K562 (cell line): ENCODE data around the gene OXT. TPM values are rescaled to one million over a fixed set of nuclear protein-coding genes. Genes with fewer than 3 reads are reported as not detected.

ENCODE experiments used
- ATF2 ChIP-seq: sonication (generic); formaldehyde crosslinking; IDR thresholded peaks from 2 replicates; pipeline ENCODE4 v1.8.1; 2022; ENCODE audit warnings: missing genetic modification reagents
- CBFA2T2 ChIP-seq: fragments of 450-650 bp; conservative IDR thresholded peaks from 2 replicates; pipeline ENCODE4 v1.6.1; 2017; ENCODE audit warnings: mild to moderate bottlenecking
- CBFA2T3 ChIP-seq: fragments of 450-650 bp; IDR thresholded peaks from 2 replicates; pipeline ENCODE4 v1.6.1; 2017
- CREB3L1 ChIP-seq: fragments of 450-650 bp; IDR thresholded peaks from 2 replicates; pipeline ENCODE4 v1.6.1; 2014; ENCODE audit warnings: low read depth, mild to moderate bottlenecking, moderate library complexity, borderline replicate concordance
- ELF1 ChIP-seq: fragments of 200-800 bp; sonication (Bioruptor generic); IDR thresholded peaks from 2 replicates; pipeline ENCODE4 v1.6.1; 2016; ENCODE audit warnings: missing genetic modification characterization, missing compliant biosample characterization
- FOXA3 ChIP-seq, 2 experiments: fragments of 450-650 bp in 1 of 2; sonication (generic) in 1 of 2; formaldehyde crosslinking; IDR thresholded peaks in 1 of 2; conservative IDR thresholded peaks in 1 of 2; 2 replicates each; pipeline versions ENCODE4 v1.4.0 to v1.8.0; 2020 to 2022; ENCODE audit warnings: mild to moderate bottlenecking in 2 of 2, missing genetic modification reagents in 1 of 2
- FOXP4 ChIP-seq: sonication (generic); formaldehyde crosslinking; IDR thresholded peaks from 2 replicates; pipeline ENCODE4 v1.8.0; 2022; ENCODE audit warnings: mild to moderate bottlenecking, missing genetic modification reagents, borderline replicate concordance
- KDM2B ChIP-seq: fragments of 250-450 bp; sonication (Bioruptor Pico); IDR thresholded peaks from 2 replicates; pipeline ENCODE4 v1.8.0; 2021; ENCODE audit warnings: mild to moderate bottlenecking, moderate library complexity
- KLF10 ChIP-seq: fragments of 250-450 bp; sonication (Bioruptor Pico); IDR thresholded peaks from 2 replicates; pipeline ENCODE4 v1.6.1; 2021; ENCODE audit warnings: matching md5 sums
- MCM5 ChIP-seq: fragments of 450-650 bp; IDR thresholded peaks from 2 replicates; pipeline ENCODE4 v1.6.1; 2016; ENCODE audit warnings: low read depth
- NFATC3 ChIP-seq: fragments of 450-650 bp; IDR thresholded peaks from 2 replicates; pipeline ENCODE4 v1.6.1; 2017; ENCODE audit warnings: mild to moderate bottlenecking
- OTX1 ChIP-seq: fragments of 450-650 bp; formaldehyde crosslinking; IDR thresholded peaks from 2 replicates; pipeline ENCODE4 v1.4.0; 2022; ENCODE audit warnings: mild to moderate bottlenecking
- PHF8 ChIP-seq: fragments of 200-600 bp; sonication (generic); IDR thresholded peaks from 2 replicates; pipeline ENCODE4 v1.6.1; 2012; ENCODE audit warnings: mixed run types, mild to moderate bottlenecking, inconsistent platforms, low read length, moderate library complexity, borderline replicate concordance
- RBM39 ChIP-seq: fragments of 200-400 bp; formaldehyde crosslinking; optimal IDR thresholded peaks from 2 replicates; pipeline ENCODE3; 2018; ENCODE audit warnings: low read depth, low read length
- TAF15 ChIP-seq: fragments of 200-400 bp; formaldehyde crosslinking; IDR thresholded peaks from 2 replicates; pipeline ENCODE4 v1.6.1; 2017; ENCODE audit warnings: mild to moderate bottlenecking, low read depth, low read length, moderate library complexity
- TBL1XR1 ChIP-seq, 2 experiments: IDR thresholded peaks; 2 replicates each; pipeline ENCODE4 v1.6.1; 2012; ENCODE audit warnings: improper control_type of control experiment in 2 of 2, low read length in 2 of 2, mild to moderate bottlenecking in 1 of 2
- XRCC3 ChIP-seq: fragments of 450-650 bp; IDR thresholded peaks from 2 replicates; pipeline ENCODE4 v1.6.1; 2017; ENCODE audit warnings: mild to moderate bottlenecking, moderate library complexity
- ZBTB49 ChIP-seq: sonication (generic); formaldehyde crosslinking; IDR thresholded peaks from 2 replicates; pipeline ENCODE4 v1.8.0; 2022; ENCODE audit warnings: missing genetic modification reagents, mild to moderate bottlenecking, borderline replicate concordance
- ZBTB7A ChIP-seq: IDR thresholded peaks from 2 replicates; pipeline ENCODE4 v1.6.1; 2011; ENCODE audit warnings: low read depth, mild to moderate bottlenecking, low read length, moderate library complexity, borderline replicate concordance; ENCODE audit not compliant: control insufficient read depth
- ZFX ChIP-seq: sonication (generic); formaldehyde crosslinking; IDR thresholded peaks from 2 replicates; pipeline ENCODE4 v1.8.0; 2022; ENCODE audit warnings: mild to moderate bottlenecking, missing genetic modification reagents, moderate library complexity
- ZKSCAN8 ChIP-seq: fragments of 200-800 bp; sonication (Bioruptor generic); IDR thresholded peaks from 2 replicates; pipeline ENCODE4 v1.6.1; 2016; ENCODE audit warnings: missing genetic modification characterization, missing compliant biosample characterization
- ZNF140 ChIP-seq: fragments of 250-450 bp; sonication (Bioruptor Pico); IDR thresholded peaks from 2 replicates; pipeline ENCODE4 v1.8.0; 2021; ENCODE audit warnings: moderate library complexity, mild to moderate bottlenecking, inconsistent platforms
- ZNF165 ChIP-seq: fragments of 250-450 bp; sonication (Bioruptor Pico); IDR thresholded peaks from 2 replicates; pipeline ENCODE4 v1.4.0; 2020; ENCODE audit warnings: borderline replicate concordance
- ZNF444 ChIP-seq: fragments of 250-450 bp; sonication (Bioruptor Pico); IDR thresholded peaks from 2 replicates; pipeline ENCODE4 v1.4.0; 2020; ENCODE audit warnings: mild to moderate bottlenecking, moderate library complexity
- polyA plus RNA-seq, 8 experiments: library from polyadenylated mRNA; depleted of rRNA in 4 of 8; stranded (reverse) in 5 of 8; unstranded in 3 of 8; fragments of >200 nt; fragmentation: Nextera tagmentation in 2 of 8; fragmentation: Illumina TruSeq in 1 of 8; extraction: Ambion mirVana in 2 of 8; extraction: Trizol in 1 of 8; gene quantifications; 2 replicates each; pipeline versions ENCODE4 v1.2.1 to v1.2.3, GENCODE V29; 2011 to 2014; ENCODE audit warnings: inconsistent platforms in 1 of 8, missing spikeins in 1 of 8
- total RNA-seq, 7 experiments: library from RNA; depleted of rRNA in 6 of 7; stranded (reverse); fragments of >200 nt in 6 of 7; fragmentation: Illumina TruSeq in 2 of 7; extraction: Trizol in 2 of 7; gene quantifications; 2 replicates each; pipeline versions ENCODE4 v1.2.1 to v1.2.3, GENCODE V29; 2011 to 2021; ENCODE audit warnings: low replicate concordance in 1 of 7

The OXT gene
- total and polyA plus RNA-seq, 9 of the 15 experiments (the other 6 are each of a cell fraction or from before 2014, with no cell fraction given): not detected

GRCh38 chr20:3084986-3085360 is 13.6 kb downstream of the OXT start (continued):
- TF ChIP-seq ZKSCAN8 (CRISPR knock-in tag) (no peak), ZNF444 (CRISPR knock-in tag) (no peak), ZBTB7A (0 out of 2 replicates have a peak, but pooled peaks have one; percentile 10), MCM5 (no peak), NFATC3 (no peak), ELF1 (tag) (no peak), PHF8 (no peak), TAF15 (no peak), TBL1XR1 (IDR thresholded peaks at IDR 0.05; ENCODE audit: low read length in 2 of 2) (no peak), KDM2B (CRISPR knock-in tag) (no peak), ZNF140 (CRISPR knock-in tag) (no peak), ATF2 (no peak), ZNF165 (no peak), CREB3L1 (no peak), FOXA3 (CRISPR knock-in tag; conservative IDR thresholded peaks at IDR 0.05 in 1 of 2, IDR thresholded peaks at IDR 0.05 in 1 of 2) (peak in 1 of 2 experiments; percentile 80; a peak in 1 of 4 replicates), RBM39 (no peak), CBFA2T3 (peak; percentile 64), CBFA2T2 (peak; percentile 27), KLF10 (CRISPR knock-in tag) (no peak), ZBTB49 (no peak), OTX1 (no peak), FOXP4 (CRISPR knock-in tag) (no peak), ZFX (CRISPR knock-in tag) (peak; percentile 8; the same call in 1 of the 2 replicates), XRCC3 (no peak)
